MM.1S (cell line): Measurements from ENCODE around the gene DCLRE1A.

ENCODE experiments used
- DNase-seq: peaks from one replicate; pipeline ENCODE4 v3.0.0-alpha.2; 2015
- H2AFZ ChIP-seq: fragments of 300-600 bp; sonication (generic); 2 replicates; pipeline ENCODE4 v1.6.0; 2016; ENCODE audit warnings: antibody characterized with exemption, low read length
- H3F3A ChIP-seq: fragments of 300-600 bp; sonication (generic); 2 replicates; pipeline ENCODE4 v1.6.1; 2016; ENCODE audit warnings: mild to moderate bottlenecking, antibody characterized with exemption, low read length, moderate library complexity, mixed read lengths; ENCODE audit not compliant: insufficient read depth
- H3K27ac ChIP-seq: fragments of 300-600 bp; sonication (generic); 2 replicates; pipeline ENCODE4 v1.5.1; 2016; ENCODE audit warnings: mild to moderate bottlenecking, low read length
- H3K27me3 ChIP-seq: fragments of 300-600 bp; sonication (generic); replicated peaks from 2 replicates; pipeline ENCODE4 v1.6.0; 2016; ENCODE audit warnings: low read length; ENCODE audit not compliant: insufficient read depth
- H3K36me3 ChIP-seq: fragments of 300-600 bp; sonication (generic); replicated peaks from 2 replicates; pipeline ENCODE4 v1.6.1; 2016; ENCODE audit warnings: mild to moderate bottlenecking, low read length, mixed read lengths; ENCODE audit not compliant: insufficient read depth
- H3K4me1 ChIP-seq: fragments of 300-600 bp; sonication (generic); 2 replicates; pipeline ENCODE4 v1.6.1; 2016; ENCODE audit warnings: low read length, mixed read lengths
- H3K4me2 ChIP-seq: fragments of 300-600 bp; sonication (generic); 2 replicates; pipeline ENCODE4 v1.6.0; 2016; ENCODE audit warnings: low read depth, low read length
- H3K4me3 ChIP-seq: fragments of 300-600 bp; sonication (generic); 2 replicates; pipeline ENCODE4 v1.5.1; 2016; ENCODE audit warnings: low read length, mixed read lengths
- H3K79me2 ChIP-seq: fragments of 300-600 bp; sonication (generic); 2 replicates; pipeline ENCODE4 v1.6.1; 2016; ENCODE audit warnings: mixed run types, low read length, mixed read lengths
- H3K9ac ChIP-seq: fragments of 300-600 bp; sonication (generic); 2 replicates; pipeline ENCODE4 v1.6.1; 2016; ENCODE audit warnings: low read length, mixed read lengths
- H3K9me2 ChIP-seq: fragments of 300-600 bp; sonication (generic); replicated peaks from 2 replicates; pipeline ENCODE4 v1.6.1; 2016; ENCODE audit warnings: mild to moderate bottlenecking, low read length, mixed read lengths; ENCODE audit not compliant: insufficient read depth
- H3K9me3 ChIP-seq: fragments of 300-600 bp; sonication (generic); replicated peaks from 2 replicates; pipeline ENCODE4 v1.6.1; 2016; ENCODE audit warnings: mild to moderate bottlenecking, low read length, mixed read lengths; ENCODE audit not compliant: insufficient read depth
- H4K20me1 ChIP-seq: fragments of 300-600 bp; sonication (generic); 2 replicates; pipeline ENCODE4 v1.6.1; 2016; ENCODE audit warnings: mild to moderate bottlenecking, low read length, moderate library complexity, mixed read lengths; ENCODE audit not compliant: insufficient read depth
- EZH2 ChIP-seq: fragments of 300-600 bp; sonication (generic); optimal IDR thresholded peaks from 2 replicates; pipeline ENCODE3; 2017; ENCODE audit warnings: low read depth, mild to moderate bottlenecking, antibody characterized with exemption, low read length, mixed read lengths
- EZH2phosphoT487 ChIP-seq: fragments of 300-600 bp; sonication (generic); IDR thresholded peaks from 2 replicates; pipeline ENCODE4 v1.6.1; 2018; ENCODE audit warnings: antibody characterized with exemption, low read length
- TF ChIP-seq, protein P1 (sequence below): fragments of 300-600 bp; sonication (generic); IDR thresholded peaks from 2 replicates; pipeline ENCODE4 v1.5.1; 2016; ENCODE audit warnings: antibody characterized with exemption, low read length, mixed read lengths

The DCLRE1A gene

GRCh38 chr10:113895018-113895417 is 41.1 kb upstream of the DCLRE1A start:
- TF ChIP-seq EZH2, result no peak
- TF ChIP-seq, protein P1, sequence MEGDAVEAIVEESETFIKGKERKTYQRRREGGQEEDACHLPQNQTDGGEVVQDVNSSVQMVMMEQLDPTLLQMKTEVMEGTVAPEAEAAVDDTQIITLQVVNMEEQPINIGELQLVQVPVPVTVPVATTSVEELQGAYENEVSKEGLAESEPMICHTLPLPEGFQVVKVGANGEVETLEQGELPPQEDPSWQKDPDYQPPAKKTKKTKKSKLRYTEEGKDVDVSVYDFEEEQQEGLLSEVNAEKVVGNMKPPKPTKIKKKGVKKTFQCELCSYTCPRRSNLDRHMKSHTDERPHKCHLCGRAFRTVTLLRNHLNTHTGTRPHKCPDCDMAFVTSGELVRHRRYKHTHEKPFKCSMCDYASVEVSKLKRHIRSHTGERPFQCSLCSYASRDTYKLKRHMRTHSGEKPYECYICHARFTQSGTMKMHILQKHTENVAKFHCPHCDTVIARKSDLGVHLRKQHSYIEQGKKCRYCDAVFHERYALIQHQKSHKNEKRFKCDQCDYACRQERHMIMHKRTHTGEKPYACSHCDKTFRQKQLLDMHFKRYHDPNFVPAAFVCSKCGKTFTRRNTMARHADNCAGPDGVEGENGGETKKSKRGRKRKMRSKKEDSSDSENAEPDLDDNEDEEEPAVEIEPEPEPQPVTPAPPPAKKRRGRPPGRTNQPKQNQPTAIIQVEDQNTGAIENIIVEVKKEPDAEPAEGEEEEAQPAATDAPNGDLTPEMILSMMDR, result no peak
- TF ChIP-seq EZH2phosphoT487, result no peak
- Histone ChIP-seq H3K27me3 (no peaks in the 10 kb centered on the region), H4K20me1 (no peaks in the 10 kb centered on the region), H3K4me2 (no peak overlapping the region), H3F3A (no peaks in the 10 kb centered on the region), H3K4me1 (no peaks in the 10 kb centered on the region), H3K79me2 (no peaks in the 10 kb centered on the region), H3K9me2 (no peaks in the 10 kb centered on the region), H3K36me3 (no peaks in the 10 kb centered on the region), H2AFZ (no peak overlapping the region), H3K4me3 (no peak overlapping the region), H3K27ac (no peak overlapping the region), H3K9me3 (no peaks in the 10 kb centered on the region), H3K9ac (no peak overlapping the region)
- no peak for DNase-seq

- no peaks in the 10 kb centered on the region for H3K79me2 ChIP-seq
- no peak overlapping the region for H3K4me2 ChIP-seq
- no peaks in the 10 kb centered on the region for H4K20me1 ChIP-seq
- no peaks in the 10 kb centered on the region for H3K27me3 ChIP-seq
- TF ChIP-seq, protein P1, result no peak
- no peak for TF ChIP-seq EZH2phosphoT487
- TF ChIP-seq EZH2, result no peak
- no peaks in the 10 kb centered on the region for H3K4me1 ChIP-seq
- H3K4me3 ChIP-seq, result no peak overlapping the region
- no peaks in the 10 kb centered on the region for H3K36me3 ChIP-seq
- no peak for DNase-seq
- H3K9ac ChIP-seq, result no peak overlapping the region
- H3K9me3 ChIP-seq, result no peaks in the 10 kb centered on the region
- H3F3A ChIP-seq, result no peaks in the 10 kb centered on the region
- no peak overlapping the region for H2AFZ ChIP-seq
- H3K27ac ChIP-seq, result no peak overlapping the region
- no peaks in the 10 kb centered on the region for H3K9me2 ChIP-seq
These were observed 40.7 kb upstream of the DCLRE1A start for GRCh38 chr10:113894581-113894980.

GRCh38 chr10:113893570-113893969 is 39.7 kb upstream of the DCLRE1A start:
- no peaks in the 10 kb centered on the region for H4K20me1 ChIP-seq
- no peak for DNase-seq
- H3K4me2 ChIP-seq, result no peak overlapping the region
- H3K27ac ChIP-seq, result no peak overlapping the region
- H3K36me3 ChIP-seq, result no peaks in the 10 kb centered on the region
- no peak overlapping the region for H2AFZ ChIP-seq
- H3K27me3 ChIP-seq, result no peaks in the 10 kb centered on the region
- TF ChIP-seq EZH2, result no peak
- TF ChIP-seq EZH2phosphoT487, result no peak
- TF ChIP-seq, protein P1, result no peak
- no peaks in the 10 kb centered on the region for H3K9me2 ChIP-seq
- H3K9ac ChIP-seq, result no peak overlapping the region
- no peaks in the 10 kb centered on the region for H3F3A ChIP-seq
- no peak overlapping the region for H3K4me3 ChIP-seq
- H3K79me2 ChIP-seq, result no peaks in the 10 kb centered on the region
- no peaks in the 10 kb centered on the region for H3K4me1 ChIP-seq
- H3K9me3 ChIP-seq, result no peaks in the 10 kb centered on the region
